ENCODE measurements around the gene COL4A2. TPM values are rescaled to one million over a fixed set of nuclear protein-coding genes. Genes with fewer than 3 reads are reported as not detected.

Gene COL4A2
- total and polyA plus RNA-seq, 3 experiments from 2014 or later: not detected

GRCh38 chr13:110407531-110407930 is 100.4 kb downstream of the COL4A2 start:
- H3K36me3 Mint-ChIP-seq: no peaks in the 10 kb centered on the region
- Histone ChIP-seq H3K9me3 (ENCODE audit: low read length) (no peaks in the 10 kb centered on the region), H3K4me3 (ENCODE audit: low read length) (no peak overlapping the region), H3K4me1 (ENCODE audit: insufficient read depth, low read length) (no peaks in the 10 kb centered on the region), H3K27ac (ENCODE audit: low read depth, low read length) (no peak overlapping the region), H3K36me3 (ENCODE audit: insufficient read depth, low read length) (no peaks in the 10 kb centered on the region), H3K27me3 (ENCODE audit: insufficient read depth, low read length, poor library complexity, severe bottlenecking) (peaks cover 8% of the 10 kb centered on the region)
- peaks cover 0 to 4% (median 0%) of the 10 kb centered on the region in 3 donors for H3K4me1 Mint-ChIP-seq
- peak overlapping the region in 1 of 8 donors; percentile 16 for H3K27ac Mint-ChIP-seq
- CTCF ChIA-PET: no interaction called here
- peaks cover 29 to 68% of the 10 kb centered on the region in 2 donors for H3K27me3 Mint-ChIP-seq
- DNase-seq: no peak
- H3K9me3 Mint-ChIP-seq: no peaks in the 10 kb centered on the region
- POLR2A ChIA-PET: no interaction called here
- no peak overlapping the region for H3K4me3 Mint-ChIP-seq

- H3K27ac Mint-ChIP-seq: no peak overlapping the region
- ChIA-PET POLR2A (no interaction called here), CTCF (no interaction called here)
- Histone ChIP-seq H3K4me3 (ENCODE audit: low read length) (no peak overlapping the region), H3K27ac (ENCODE audit: low read depth, low read length) (no peak overlapping the region), H3K9me3 (ENCODE audit: low read length) (no peaks in the 10 kb centered on the region), H3K27me3 (ENCODE audit: insufficient read depth, low read length, poor library complexity, severe bottlenecking) (peaks cover 8% of the 10 kb centered on the region), H3K4me1 (ENCODE audit: insufficient read depth, low read length) (no peaks in the 10 kb centered on the region), H3K36me3 (ENCODE audit: insufficient read depth, low read length) (no peaks in the 10 kb centered on the region)
- H3K9me3 Mint-ChIP-seq: no peaks in the 10 kb centered on the region
- peaks cover 0 to 5% (median 0%) of the 10 kb centered on the region in 3 donors for H3K4me1 Mint-ChIP-seq
- peaks cover 30 to 67% of the 10 kb centered on the region in 2 donors for H3K27me3 Mint-ChIP-seq
- DNase-seq: no peak
- no peak overlapping the region for H3K4me3 Mint-ChIP-seq
- H3K36me3 Mint-ChIP-seq: no peaks in the 10 kb centered on the region
Measured at GRCh38 chr13:110408286-110408685, 101.2 kb downstream of the COL4A2 start.

- H3K4me1 ChIP-seq (ENCODE audit: insufficient read depth, low read length): no peaks in the 10 kb centered on the region
- H3K9me3 ChIP-seq (ENCODE audit: low read length): no peaks in the 10 kb centered on the region
- Mint-ChIP-seq H3K4me1 (peaks cover 0 to 5% (median 0%) of the 10 kb centered on the region in 3 donors), H3K27me3 (peaks cover 25 to 62% of the 10 kb centered on the region in 2 donors), H3K4me3 (no peak overlapping the region), H3K27ac (no peak overlapping the region), H3K9me3 (no peaks in the 10 kb centered on the region), H3K36me3 (no peaks in the 10 kb centered on the region)
- no peaks in the 10 kb centered on the region for H3K36me3 ChIP-seq (ENCODE audit: insufficient read depth, low read length)
- ChIA-PET CTCF (interaction anchor here (1.6 kb wide), 2 partner anchors 13 to 21 kb away, joined by 3 to 4 read pairs; no protein-coding TSS in a partner anchor), POLR2A (no interaction called here)
- DNase-seq: no peak
- H3K27ac ChIP-seq (ENCODE audit: low read depth, low read length): no peak overlapping the region
- H3K27me3 ChIP-seq (ENCODE audit: insufficient read depth, low read length, poor library complexity, severe bottlenecking): peaks cover 8% of the 10 kb centered on the region
- H3K4me3 ChIP-seq (ENCODE audit: low read length): no peak overlapping the region
Measured at GRCh38 chr13:110409581-110409992, 102.5 kb downstream of the COL4A2 start.

GRCh38 chr13:110410000-110410399 is 102.9 kb downstream of the COL4A2 start:
- H3K27me3 Mint-ChIP-seq: peaks cover 24 to 58% of the 10 kb centered on the region in 2 donors
- no peaks in the 10 kb centered on the region for H3K9me3 Mint-ChIP-seq
- H3K27me3 ChIP-seq (ENCODE audit: insufficient read depth, low read length, poor library complexity, severe bottlenecking): peaks cover 8% of the 10 kb centered on the region
- DNase-seq: no peak
- H3K9me3 ChIP-seq (ENCODE audit: low read length): no peaks in the 10 kb centered on the region
- no peaks in the 10 kb centered on the region for H3K36me3 ChIP-seq (ENCODE audit: insufficient read depth, low read length)
- ChIA-PET CTCF (interaction anchor here (1.6 kb wide), 2 partner anchors 13 to 21 kb away, joined by 3 to 4 read pairs; no protein-coding TSS in a partner anchor), POLR2A (no interaction called here)
- H3K4me1 ChIP-seq (ENCODE audit: insufficient read depth, low read length): no peaks in the 10 kb centered on the region
- H3K4me3 Mint-ChIP-seq: no peak overlapping the region
- H3K27ac Mint-ChIP-seq: no peak overlapping the region
- peaks cover 0 to 5% (median 0%) of the 10 kb centered on the region in 3 donors for H3K4me1 Mint-ChIP-seq
- no peak overlapping the region for H3K4me3 ChIP-seq (ENCODE audit: low read length)
- H3K36me3 Mint-ChIP-seq: no peaks in the 10 kb centered on the region
- H3K27ac ChIP-seq (ENCODE audit: low read depth, low read length): no peak overlapping the region

- peaks cover 0 to 5% (median 0%) of the 10 kb centered on the region in 3 donors for H3K4me1 Mint-ChIP-seq
- peaks cover 21 to 48% of the 10 kb centered on the region in 2 donors for H3K27me3 Mint-ChIP-seq
Measured at GRCh38 chr13:110410936-110411687, 104.0 kb downstream of the COL4A2 start.

GRCh38 chr13:110411688-110412059 is 104.6 kb downstream of the COL4A2 start:
- no peaks in the 10 kb centered on the region for H3K9me3 ChIP-seq (ENCODE audit: low read length)
- peaks cover 8% of the 10 kb centered on the region for H3K27me3 ChIP-seq (ENCODE audit: insufficient read depth, low read length, poor library complexity, severe bottlenecking)
- Mint-ChIP-seq H3K4me1 (peaks cover 0 to 5% (median 0%) of the 10 kb centered on the region in 3 donors), H3K4me3 (no peak overlapping the region), H3K27ac (no peak overlapping the region), H3K27me3 (peaks cover 20 to 49% of the 10 kb centered on the region in 2 donors), H3K9me3 (no peaks in the 10 kb centered on the region), H3K36me3 (no peaks in the 10 kb centered on the region)
- no peak overlapping the region for H3K27ac ChIP-seq (ENCODE audit: low read depth, low read length)
- CTCF ChIA-PET: interaction anchor here (1.0 to 1.4 kb wide), 3 partner anchors 190 to 1450 kb away, joined by 3 read pairs; no protein-coding TSS in a partner anchor
- no peak overlapping the region for H3K4me3 ChIP-seq (ENCODE audit: low read length)
- H3K4me1 ChIP-seq (ENCODE audit: insufficient read depth, low read length): no peaks in the 10 kb centered on the region
- DNase-seq: no peak
- H3K36me3 ChIP-seq (ENCODE audit: insufficient read depth, low read length): no peaks in the 10 kb centered on the region
- POLR2A ChIA-PET: no interaction called here

More at GRCh38 chr13:110410936-110411687, 104.0 kb downstream of the COL4A2 start:
- Histone ChIP-seq H3K27ac (ENCODE audit: low read depth, low read length) (no peak overlapping the region), H3K4me3 (ENCODE audit: low read length) (no peak overlapping the region), H3K27me3 (ENCODE audit: insufficient read depth, low read length, poor library complexity, severe bottlenecking) (peaks cover 8% of the 10 kb centered on the region), H3K36me3 (ENCODE audit: insufficient read depth, low read length) (no peaks in the 10 kb centered on the region), H3K4me1 (ENCODE audit: insufficient read depth, low read length) (no peaks in the 10 kb centered on the region), H3K9me3 (ENCODE audit: low read length) (no peaks in the 10 kb centered on the region)
- no peak for DNase-seq
- H3K36me3 Mint-ChIP-seq: no peaks in the 10 kb centered on the region
- ChIA-PET POLR2A (no interaction called here), CTCF (interaction anchor here (1.2 to 1.6 kb wide), 4 partner anchors 12 to 1450 kb away, joined by 3 to 4 read pairs (median 3); no protein-coding TSS in a partner anchor)
- no peak overlapping the region for H3K4me3 Mint-ChIP-seq
- no peak overlapping the region for H3K27ac Mint-ChIP-seq
- H3K9me3 Mint-ChIP-seq: no peaks in the 10 kb centered on the region

GRCh38 chr13:110412132-110412914 is 105.2 kb downstream of the COL4A2 start:
- ChIA-PET CTCF (interaction anchor here (1.0 to 1.4 kb wide), 3 partner anchors 190 to 1451 kb away, joined by 3 read pairs; no protein-coding TSS in a partner anchor), POLR2A (no interaction called here)
- Mint-ChIP-seq H3K27ac (no peak overlapping the region), H3K36me3 (no peaks in the 10 kb centered on the region), H3K4me3 (no peak overlapping the region), H3K27me3 (peaks cover 22 to 48% of the 10 kb centered on the region in 2 donors), H3K9me3 (no peaks in the 10 kb centered on the region), H3K4me1 (peaks cover 0 to 5% (median 0%) of the 10 kb centered on the region in 3 donors)
- Histone ChIP-seq H3K9me3 (ENCODE audit: low read length) (no peaks in the 10 kb centered on the region), H3K4me3 (ENCODE audit: low read length) (no peak overlapping the region), H3K27me3 (ENCODE audit: insufficient read depth, low read length, poor library complexity, severe bottlenecking) (peaks cover 8% of the 10 kb centered on the region), H3K27ac (ENCODE audit: low read depth, low read length) (no peak overlapping the region), H3K36me3 (ENCODE audit: insufficient read depth, low read length) (no peaks in the 10 kb centered on the region), H3K4me1 (ENCODE audit: insufficient read depth, low read length) (no peaks in the 10 kb centered on the region)
- DNase-seq: peak in 2 of 5 donors; percentile 22 to 40
